Brain pericyte (primary cell): ENCODE results near the gene GGT1.
"Not testable (repeated sequence)": the region's sequence is repeated elsewhere in the genome, so short reads cannot be mapped to it uniquely, and the experiment has no call there.

Experiments
- DNase-seq: peaks from one replicate; pipeline ENCODE4 v3.0.0-alpha.2; 2012; ENCODE audit warnings: low read depth, low spot score

GGT1 gene

GRCh38 chr22:24636513-24636912, 33.5 kb downstream of the GGT1 start:
- not testable (repeated sequence) for DNase-seq

- not testable (repeated sequence) for DNase-seq
Observed at GRCh38 chr22:24642307-24642706, 39.3 kb downstream of the GGT1 start.

- not testable (repeated sequence) for DNase-seq
Observed at GRCh38 chr22:24644409-24644808, 41.4 kb downstream of the GGT1 start.

- DNase-seq, result not testable (repeated sequence)
Observed at GRCh38 chr22:24645408-24646399, 42.7 kb downstream of the GGT1 start.

GRCh38 chr22:24646756-24647155, 43.8 kb downstream of the GGT1 start:
- DNase-seq, result not testable (repeated sequence)

- not testable (repeated sequence) for DNase-seq
Observed at GRCh38 chr22:24649371-24649770, 46.4 kb downstream of the GGT1 start.

GRCh38 chr22:24650884-24651283, 47.9 kb downstream of the GGT1 start:
- DNase-seq, result not testable (repeated sequence)

GRCh38 chr22:24665395-24665794, 62.4 kb downstream of the GGT1 start:
- not testable (repeated sequence) for DNase-seq

GRCh38 chr22:24667904-24668303, 64.9 kb downstream of the GGT1 start:
- DNase-seq, result not testable (repeated sequence)

GRCh38 chr22:24672532-24672931, 69.5 kb downstream of the GGT1 start:
- DNase-seq, result not testable (repeated sequence)
